Cardiac septum (tissue), 1 donor: ENCODE data around the gene SUSD4. TPM values are rescaled to one million over a fixed set of nuclear protein-coding genes. Genes with fewer than 3 reads are reported as not detected.

Experiments used
- DNase-seq: peaks from one replicate; pipeline ENCODE4 v3.0.0-alpha.2; 2020; ENCODE audit warnings: low spot score
- intact Hi-C: fragments of 100-400 bp; cut with DNase I; formaldehyde crosslinking; loops from one replicate; pipeline ENCODE4 v1.14.0; 2022
- total RNA-seq: library from RNA; stranded (reverse); fragmentation: NEBNext Ultra II Directional; extraction: Animal tissue kit (Norgen Biotek cat#: 25700); gene quantifications from one replicate; pipeline ENCODE4 v1.2.1, GENCODE V29; 2021
- donor health status: DM: no; HTN: no; CAD: no.

The SUSD4 gene
- total RNA-seq, 1 donor from 2014 or later: 6.4 TPM

DNA sequence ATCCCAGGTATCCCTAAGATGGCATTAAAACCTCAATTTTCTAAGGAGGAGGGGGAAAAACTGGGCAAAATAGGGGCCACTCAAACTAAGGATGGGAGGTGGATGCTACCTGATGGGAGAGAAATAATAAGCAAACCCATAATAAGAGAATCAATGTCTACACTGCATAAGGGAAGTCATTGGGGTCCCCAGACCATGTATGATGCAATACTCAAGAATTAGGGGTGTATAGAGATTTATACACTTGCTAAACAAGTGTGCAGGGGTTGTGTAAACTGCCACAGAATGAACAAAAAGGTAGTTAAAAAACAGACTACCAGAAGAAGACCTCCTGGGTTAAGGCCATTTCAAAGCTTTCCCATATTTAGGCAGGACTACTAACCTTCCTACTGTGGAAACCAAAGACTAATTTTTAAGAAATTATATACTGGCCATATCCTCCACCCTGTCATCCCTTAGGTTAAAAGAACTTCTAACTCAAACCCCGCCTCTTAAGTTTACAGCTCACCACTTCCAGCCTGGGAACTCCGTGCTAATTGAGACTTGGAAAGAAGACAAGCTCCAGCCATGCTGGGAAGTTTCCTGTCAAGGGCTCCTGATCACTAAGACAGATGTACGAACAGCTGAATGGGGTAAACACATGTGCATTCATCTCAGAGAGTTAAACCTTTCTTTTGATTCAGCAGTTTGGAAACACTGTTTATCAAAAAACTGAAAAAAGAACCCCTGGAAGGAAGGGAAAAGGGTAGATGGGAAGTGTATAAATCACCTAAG is 156.5 kb downstream of the SUSD4 start:
- intact Hi-C loops: loop anchor here (5.0 kb wide), 1 partner anchor 65 kb away; the partner anchor contains the start of gene TLR5
- DNase-seq: no peak

DNA sequence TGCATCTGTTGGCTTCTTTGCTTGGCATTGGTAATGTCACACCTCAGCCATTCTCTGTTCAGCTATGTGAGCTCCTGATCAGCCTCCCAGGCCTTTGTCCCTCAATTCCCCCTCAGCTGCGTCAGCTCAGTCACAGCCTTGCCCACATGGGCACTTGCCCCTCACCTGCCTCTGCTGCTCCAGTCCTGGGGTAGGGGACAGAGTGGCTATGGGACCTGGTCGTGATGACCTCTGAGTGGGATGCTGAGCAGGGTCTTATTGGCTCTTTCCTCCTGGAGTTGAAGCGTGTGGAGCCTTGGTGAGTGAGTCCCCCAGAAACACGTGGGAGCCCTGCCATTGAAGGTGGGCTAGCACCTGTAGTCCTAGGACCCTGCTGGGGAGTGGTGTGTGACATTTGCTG is 159.6 kb downstream of the SUSD4 start:
- intact Hi-C loops: no loop called here
- DNase-seq: no peak

- no peak for DNase-seq
- intact Hi-C loops: no loop called here
These were observed 160.3 kb downstream of the SUSD4 start for GRCh38 chr1:223203694-223204093.

DNA sequence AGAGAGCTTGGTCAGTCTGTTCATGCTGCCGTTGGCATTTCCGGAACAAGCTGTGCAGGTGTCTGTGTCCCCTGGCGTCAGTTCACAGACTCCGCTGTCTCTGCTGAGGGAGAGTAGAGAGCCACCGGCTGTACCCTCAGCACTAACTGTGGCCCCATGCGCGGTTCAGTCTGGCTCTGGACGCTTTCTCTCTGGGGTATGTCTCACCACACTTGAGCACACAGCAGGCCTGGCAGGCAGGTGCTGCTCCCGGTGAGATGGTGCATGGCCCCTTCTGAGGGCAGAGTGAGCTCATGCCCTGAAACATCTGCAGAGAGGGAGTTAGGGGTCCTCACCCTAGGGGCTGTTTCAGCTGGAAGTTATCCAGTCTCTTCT is 161.0 kb downstream of the SUSD4 start:
- no peak for DNase-seq

GRCh38 chr1:223202376-223203033 is 161.5 kb downstream of the SUSD4 start:
- intact Hi-C loops: no loop called here
- no peak for DNase-seq

More for the DNA sequence above, 161.0 kb downstream of the SUSD4 start:
- intact Hi-C loops: no loop called here

DNA sequence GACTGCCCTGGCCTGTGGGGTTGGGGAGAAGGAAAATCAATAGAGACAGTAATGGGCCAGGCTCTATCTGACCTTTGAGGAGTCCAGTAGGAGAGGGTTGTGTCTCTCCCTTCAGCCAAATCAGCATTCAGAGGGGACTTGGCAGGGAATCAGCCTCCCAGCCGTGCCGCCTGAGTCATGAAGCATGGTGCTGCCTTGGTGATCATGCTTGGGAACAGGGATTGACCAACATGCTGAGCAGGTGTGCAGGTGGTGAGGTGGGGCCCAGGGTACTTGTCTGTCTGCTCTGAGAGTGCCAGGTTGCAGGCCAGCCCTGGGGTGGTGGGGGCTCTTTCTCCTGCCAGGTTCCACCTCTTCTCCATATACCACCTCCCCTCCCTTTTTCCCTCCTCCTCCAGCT is 162.0 kb downstream of the SUSD4 start:
- intact Hi-C loops: no loop called here
- no peak for DNase-seq

DNA sequence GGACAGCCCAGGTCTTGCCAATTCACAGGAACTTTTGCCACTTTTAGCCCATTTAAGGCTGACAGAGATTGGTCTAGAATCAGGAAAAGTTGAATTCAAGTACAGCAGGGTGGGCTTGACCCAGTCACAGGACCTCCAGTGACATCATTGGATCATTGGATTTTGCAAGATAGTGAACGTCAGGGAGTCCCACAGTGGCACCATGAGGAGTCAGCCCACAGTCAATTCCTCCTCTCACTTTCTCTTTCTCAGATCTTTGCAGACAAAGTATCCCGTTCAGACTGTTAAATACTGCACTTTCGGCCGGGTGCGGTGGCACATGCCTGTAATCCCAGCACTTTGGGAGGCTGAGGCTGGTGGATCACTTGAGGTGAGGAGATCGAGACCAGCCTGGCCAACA is 163.1 kb downstream of the SUSD4 start:
- intact Hi-C loops: no loop called here

DNA sequence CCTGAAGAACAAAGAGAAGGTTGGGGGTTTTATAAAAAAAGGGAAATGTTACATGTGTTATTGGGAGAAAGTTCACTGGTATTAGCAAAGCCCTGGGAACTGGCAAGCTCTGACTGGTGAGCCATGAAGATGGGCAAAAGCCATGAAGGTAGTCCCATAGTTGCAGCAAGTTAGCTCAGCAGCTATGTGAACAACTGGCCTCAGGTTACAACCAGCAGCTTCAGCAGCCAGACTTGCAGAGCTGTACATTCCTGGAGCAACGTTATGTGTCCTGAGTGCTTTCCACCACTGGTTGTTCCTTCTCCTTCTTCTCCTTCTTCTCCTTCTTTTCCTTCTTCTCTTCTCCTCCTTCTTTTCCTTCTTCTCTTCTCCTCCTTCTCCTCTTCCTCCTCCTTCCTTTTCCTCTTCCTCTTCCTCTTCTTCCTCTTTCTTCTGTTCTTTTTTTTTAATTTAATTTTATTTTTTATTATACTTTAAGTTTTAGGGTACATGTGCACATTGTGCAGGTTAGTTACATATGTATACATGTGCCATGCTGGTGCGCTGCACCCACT is 164.8 kb downstream of the SUSD4 start:
- DNase-seq: no peak
- intact Hi-C loops: no loop called here

More for the DNA sequence above, 163.1 kb downstream of the SUSD4 start:
- DNase-seq: no peak

DNA sequence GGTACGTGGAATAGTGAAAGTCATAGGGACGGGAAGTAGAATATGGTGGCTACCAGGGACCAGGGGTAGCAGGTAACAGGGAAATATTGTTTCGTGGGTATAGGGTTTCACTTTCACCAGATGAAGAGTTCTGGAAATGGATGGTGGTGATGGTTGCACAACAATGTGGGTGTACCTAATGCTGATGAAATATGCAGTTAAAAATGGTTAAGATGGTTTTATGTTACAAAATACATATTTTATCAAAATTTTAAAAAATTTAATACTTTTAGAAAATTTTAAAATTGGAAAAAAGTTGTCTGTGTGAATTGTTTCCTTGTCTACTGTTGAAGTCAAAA is 165.4 kb downstream of the SUSD4 start:
- intact Hi-C loops: no loop called here
- DNase-seq: no peak

- intact Hi-C loops: no loop called here
- DNase-seq: no peak
These were observed 165.9 kb downstream of the SUSD4 start for GRCh38 chr1:223197923-223198627.

DNA sequence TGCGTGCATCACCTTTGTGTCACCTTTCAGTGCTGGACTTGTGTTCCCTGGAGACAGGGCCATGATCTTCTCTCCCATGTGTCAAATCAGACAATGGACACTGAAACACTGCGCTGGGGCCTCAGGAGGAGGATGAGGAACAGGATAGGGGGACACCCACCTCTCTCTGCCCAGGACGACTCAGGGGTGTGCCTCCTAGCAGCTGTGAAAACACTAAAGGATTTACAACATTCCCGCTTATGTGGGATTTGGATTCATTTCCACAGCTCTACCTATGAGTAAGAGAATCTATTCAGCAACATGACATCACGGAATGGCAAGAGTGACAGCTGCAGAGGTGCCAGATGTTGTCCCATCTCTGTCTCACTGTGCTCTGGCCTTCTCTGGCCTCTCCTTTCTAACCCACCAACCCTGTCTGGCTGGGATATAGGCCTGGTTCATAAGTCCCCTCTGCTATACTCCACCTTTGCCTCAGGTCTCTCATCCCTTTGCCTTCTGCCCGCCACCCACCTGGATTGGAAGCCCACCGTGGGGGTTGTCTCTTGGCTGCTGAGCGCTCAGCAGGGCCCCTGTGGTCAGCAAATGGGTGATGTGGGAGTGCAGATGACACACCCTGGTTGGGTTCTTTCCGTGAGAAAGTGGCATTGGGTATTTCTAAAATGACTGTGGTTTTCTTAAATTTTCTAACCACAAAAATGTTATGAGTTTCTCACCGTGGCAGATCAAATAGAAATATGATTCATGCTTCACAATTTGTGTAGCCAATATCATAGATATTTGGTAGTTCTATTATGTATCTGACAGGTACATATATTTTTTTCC is 173.9 kb downstream of the SUSD4 start:
- no peak for DNase-seq
- intact Hi-C loops: no loop called here

DNA sequence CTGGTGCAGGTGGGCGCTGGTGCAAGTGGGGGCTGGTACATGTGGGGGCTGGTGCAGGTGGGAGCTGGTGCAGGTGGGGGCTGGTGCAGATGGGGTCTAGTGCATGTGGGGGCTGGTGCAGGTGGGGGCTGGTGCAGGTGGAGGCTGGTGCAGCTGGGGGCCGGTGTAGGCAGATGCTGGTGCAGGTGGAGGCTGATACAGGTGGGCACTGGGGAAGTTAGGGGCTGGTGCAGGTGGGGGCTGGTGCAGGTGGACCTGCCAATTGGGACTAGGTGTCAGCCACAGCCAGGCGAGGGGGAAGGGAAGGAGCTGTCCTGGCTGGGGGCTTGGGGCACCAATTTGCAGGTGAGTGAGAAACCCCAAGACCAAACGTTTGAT is 174.5 kb downstream of the SUSD4 start:
- DNase-seq: no peak
- intact Hi-C loops: no loop called here

GRCh38 chr1:223188618-223189356 is 175.2 kb downstream of the SUSD4 start:
- intact Hi-C loops: no loop called here
- DNase-seq: no peak

GRCh38 chr1:223186800-223187199 is 177.2 kb downstream of the SUSD4 start:
- intact Hi-C loops: no loop called here
- no peak for DNase-seq

GRCh38 chr1:223183268-223183862 is 180.6 kb downstream of the SUSD4 start:
- DNase-seq: no peak
- intact Hi-C loops: no loop called here

- intact Hi-C loops: no loop called here
- DNase-seq: no peak
These were observed 183.2 kb downstream of the SUSD4 start for GRCh38 chr1:223180731-223181321.

- no peak for DNase-seq
- intact Hi-C loops: no loop called here
These were observed 184.2 kb downstream of the SUSD4 start for GRCh38 chr1:223179786-223180185.

- intact Hi-C loops: no loop called here
- no peak for DNase-seq
These were observed 184.7 kb downstream of the SUSD4 start for GRCh38 chr1:223179280-223179679.
